Activated CD4-positive, alpha-beta T cell treated with anti-CD3 and anti-CD28 coated beads, Interleukin-2, amount 50 U/mL, for 16 hours (primary cell): ENCODE data around the gene DIPK2A.

ENCODE experiments used
- DNase-seq: peaks from one replicate; pipeline ENCODE4 v3.0.0-alpha.2; 2020

The DIPK2A gene, protein sequence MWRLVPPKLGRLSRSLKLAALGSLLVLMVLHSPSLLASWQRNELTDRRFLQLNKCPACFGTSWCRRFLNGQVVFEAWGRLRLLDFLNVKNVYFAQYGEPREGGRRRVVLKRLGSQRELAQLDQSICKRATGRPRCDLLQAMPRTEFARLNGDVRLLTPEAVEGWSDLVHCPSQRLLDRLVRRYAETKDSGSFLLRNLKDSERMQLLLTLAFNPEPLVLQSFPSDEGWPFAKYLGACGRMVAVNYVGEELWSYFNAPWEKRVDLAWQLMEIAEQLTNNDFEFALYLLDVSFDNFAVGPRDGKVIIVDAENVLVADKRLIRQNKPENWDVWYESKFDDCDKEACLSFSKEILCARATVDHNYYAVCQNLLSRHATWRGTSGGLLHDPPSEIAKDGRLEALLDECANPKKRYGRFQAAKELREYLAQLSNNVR

DNA sequence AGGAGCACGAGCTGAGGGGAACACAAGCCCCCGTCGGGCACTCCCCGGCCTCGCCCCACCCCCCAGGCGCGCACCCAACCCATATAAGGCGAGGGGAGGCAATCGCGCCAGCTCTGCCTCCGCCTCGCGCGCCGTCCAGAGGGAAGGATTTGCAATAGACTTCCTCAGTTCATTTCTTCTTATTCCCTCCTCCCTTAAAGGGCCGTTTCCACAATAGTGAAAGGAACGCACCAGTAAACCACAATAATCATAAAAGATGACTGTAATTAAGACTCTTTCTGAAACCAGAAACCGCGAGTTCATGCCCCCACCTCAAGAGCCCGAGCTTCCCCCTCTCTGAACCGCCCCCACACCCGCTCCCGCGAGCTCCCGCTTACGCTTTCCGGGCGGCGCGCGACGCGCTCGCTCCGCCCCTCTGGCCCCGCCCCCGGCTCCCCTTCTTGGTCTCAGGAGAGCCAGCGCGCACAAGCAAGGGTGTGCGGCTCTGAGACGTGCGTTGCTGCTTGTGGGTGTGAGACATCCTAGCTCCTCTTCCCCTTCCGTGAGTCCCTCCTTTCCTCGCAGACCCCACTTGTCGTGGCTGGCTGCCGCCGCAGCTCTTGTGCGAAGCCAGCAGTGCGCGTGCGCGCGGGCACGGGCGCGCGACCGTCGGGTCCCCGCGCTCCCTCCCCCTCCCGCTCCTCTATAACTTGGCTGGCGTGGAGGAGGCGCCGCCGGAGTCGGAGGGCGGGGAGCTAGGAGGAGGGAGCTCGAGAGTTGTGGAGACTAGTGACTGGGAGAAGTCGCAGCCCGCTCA, at the start of gene DIPK2A:
Gene DIPK2A, plus strand, starts transcription at position 465 of the 796 bp plus-strand sequence. CDS start 510 bp downstream, outside the sequence.
- peak; percentile 95 for DNase-seq

DNA sequence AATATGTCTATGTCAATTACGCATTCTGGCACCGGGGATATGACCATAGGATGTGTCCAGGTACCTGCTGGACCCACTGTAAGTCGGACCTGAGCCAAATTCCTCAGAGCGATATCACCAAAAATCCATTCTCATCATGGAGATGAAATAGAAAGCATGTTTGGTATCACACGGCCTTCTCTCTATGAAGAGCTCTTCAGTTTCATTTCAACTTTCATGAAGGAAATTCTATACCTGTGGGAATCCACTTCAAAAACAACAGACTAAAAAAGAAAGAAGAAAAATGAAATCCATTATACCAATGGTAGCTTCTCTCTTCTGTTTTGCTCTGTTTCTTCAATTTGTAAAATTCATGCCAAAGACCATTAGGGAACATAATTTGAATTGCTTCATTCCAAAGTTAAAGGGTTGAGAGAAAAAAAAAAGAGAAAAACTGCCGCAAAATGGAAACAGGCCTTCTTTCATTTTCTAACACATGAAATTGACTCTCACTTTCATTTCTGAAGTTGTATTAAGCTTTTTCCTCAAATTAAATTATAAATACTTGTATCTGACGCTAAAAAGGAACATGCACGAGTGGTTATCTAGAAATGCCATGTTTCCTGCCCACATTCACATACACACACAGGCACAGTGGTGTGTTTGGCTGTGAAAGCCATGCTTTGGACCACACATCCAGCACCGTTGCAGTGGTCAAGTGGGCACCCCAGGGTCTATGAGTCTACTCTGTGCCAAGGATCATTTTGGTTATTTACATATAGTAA, 46.9 kb upstream of the DIPK2A start:
- DNase-seq, result no peak

DNA sequence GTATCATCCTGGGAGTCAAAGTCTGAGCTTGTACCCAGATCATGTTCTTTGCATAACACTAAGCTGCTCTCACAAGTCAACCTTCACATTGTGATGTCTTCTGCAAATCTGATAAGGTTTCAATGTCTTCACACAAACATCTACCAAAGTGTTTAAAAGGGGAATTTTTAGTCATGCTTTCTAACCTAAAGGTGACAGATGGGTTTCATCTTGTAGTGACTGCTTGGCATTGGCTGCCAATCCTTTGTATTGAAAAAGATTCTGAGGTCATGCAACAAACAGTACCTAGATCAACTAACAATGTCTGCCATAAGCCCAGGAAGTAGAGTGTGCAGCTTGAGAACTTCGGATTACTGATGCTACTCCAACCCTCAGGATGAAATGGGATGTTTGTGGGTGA, 43.6 kb upstream of the DIPK2A start:
- DNase-seq, result no peak

DNA sequence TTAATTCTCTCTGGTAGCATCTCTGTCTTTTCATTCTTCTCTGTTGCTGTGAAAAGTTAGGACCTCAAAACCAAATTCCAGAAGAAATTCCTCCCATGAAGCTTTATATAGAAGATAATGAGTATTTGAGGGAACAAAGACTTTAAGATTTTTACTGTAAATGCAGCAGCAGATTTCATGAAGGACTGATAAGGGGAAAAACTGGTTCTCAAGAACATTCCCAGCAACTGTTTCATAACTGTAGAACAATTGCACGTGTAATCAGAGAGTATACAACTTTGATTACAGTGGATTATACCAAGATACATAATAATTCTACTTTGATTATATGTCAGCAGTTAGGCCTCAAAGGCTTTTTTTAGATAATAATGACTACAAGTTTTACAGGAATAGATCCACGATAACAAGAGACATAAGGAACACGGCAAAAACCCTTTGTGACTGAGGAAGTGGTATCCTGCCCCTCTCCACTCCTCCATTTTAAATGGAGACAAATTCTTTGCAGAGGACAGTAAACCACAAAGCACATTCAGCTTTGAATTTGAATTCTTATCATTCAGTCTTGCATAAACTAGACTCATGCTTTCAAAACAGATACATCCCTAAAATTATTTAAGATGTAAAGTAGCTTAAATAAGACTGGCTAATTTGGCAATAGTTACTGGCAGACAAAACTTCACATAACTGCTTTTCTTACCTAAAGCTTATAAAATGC, 42.9 kb upstream of the DIPK2A start:
- DNase-seq, result no peak

DNA sequence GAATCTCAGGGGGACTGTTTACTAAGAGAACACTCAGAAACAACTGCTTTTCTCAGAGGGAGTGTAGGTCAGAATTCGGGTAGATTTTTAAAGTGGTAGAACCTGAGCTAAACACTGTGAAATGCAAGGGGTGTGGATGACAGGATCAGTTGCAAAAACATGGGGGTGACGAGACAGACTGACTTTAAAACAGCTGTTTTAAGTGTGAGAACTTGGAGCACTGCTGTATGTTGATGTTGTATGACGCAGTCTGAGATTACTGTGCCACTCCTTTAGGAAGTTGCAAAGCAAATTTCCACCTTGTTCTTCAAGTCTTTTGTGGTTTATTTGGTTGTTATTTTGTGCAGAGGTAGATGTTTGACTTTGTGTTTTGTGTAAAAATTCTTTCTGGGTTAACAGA, 36.8 kb upstream of the DIPK2A start:
- DNase-seq, result no peak

DNA sequence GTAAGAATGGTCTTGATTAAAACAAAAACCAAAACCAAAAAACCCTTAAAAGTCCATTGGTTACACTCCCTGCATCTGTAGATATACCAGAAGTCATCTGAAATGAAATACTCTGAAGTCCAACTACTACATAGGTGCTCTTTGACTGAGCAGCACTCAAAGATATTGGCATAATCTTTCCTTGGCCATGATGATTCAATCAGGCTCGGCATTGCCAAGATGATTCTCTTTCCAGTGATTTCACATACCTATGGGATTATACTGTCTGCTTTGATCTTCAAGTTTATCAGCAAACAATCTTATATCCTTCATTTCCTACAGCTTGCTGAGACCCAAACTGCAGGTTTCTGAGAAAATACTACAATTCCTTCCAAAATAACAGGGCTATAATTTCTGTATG, 35.9 kb upstream of the DIPK2A start:
- no peak for DNase-seq

DNA sequence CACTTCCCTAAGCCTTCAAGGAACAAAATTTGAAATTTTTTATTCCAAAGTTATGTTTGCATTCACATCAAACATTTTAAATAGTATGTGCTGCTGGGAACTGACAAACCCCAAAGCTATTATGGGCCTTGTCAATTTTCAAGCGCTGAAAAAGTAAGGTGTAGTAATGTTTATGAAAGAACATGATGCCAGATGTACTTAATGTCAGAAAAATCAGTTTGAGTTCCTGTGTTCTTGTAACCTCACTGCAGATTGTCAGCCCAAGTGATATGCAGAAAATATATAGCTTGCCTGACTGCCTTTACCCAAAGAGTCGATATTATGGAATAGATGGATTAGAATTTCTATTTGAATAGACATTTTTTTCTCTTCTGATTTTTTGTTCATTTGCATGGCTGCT, 20.8 kb upstream of the DIPK2A start:
- no peak for DNase-seq

DNA sequence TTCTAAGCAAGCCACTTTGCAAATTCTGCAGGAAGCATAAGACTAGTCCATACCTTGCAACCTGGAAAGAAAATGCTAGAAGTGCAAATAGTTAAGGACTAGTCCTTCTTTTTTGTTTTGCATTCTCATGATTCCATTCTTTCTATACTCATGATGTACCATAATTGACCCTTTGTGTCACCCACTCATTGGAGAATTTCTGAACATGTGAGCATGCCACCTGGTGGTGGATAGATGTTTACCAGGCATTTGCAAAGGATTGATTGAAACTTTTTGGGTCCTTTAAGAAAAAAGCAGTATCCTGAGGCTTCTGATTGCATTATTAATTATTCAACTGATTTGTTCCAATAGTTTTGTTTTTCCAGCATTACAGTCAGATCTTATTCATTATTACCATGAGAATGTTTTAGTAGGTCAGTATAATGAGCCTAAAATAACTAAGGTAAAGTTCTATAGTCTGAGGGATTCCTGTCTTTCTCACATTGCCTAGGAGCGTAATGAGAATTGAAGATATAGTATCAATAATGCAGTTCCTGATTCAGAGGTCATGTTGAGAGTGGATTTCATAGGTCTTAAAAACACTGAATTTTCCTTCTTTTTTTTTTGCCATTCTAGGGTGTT, 20.2 kb upstream of the DIPK2A start:
- peak; percentile 34 for DNase-seq

DNA sequence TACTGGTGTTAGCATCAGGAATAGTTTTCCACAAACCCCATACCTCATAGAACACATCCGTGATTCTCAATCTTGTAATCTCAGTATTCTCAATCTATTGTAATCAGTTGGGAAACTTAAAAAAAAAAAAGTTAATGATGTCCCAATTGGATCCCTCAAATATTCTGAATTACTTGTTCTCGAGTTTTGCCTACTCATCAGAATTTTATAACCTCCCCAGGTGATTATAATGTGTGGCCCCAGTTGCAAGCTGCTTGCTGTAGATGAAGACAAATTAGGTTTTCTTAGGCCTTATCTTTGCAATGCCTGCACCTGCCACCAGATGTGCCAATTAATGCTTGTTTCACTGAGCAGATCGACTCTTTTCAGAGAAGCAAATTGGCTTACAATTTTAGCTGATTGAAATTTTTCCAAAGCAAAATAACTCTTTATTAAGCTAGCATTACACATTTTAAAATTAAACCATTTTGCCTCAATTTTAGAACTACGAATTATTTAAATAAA, 19.0 kb upstream of the DIPK2A start:
- no peak for DNase-seq

DNA sequence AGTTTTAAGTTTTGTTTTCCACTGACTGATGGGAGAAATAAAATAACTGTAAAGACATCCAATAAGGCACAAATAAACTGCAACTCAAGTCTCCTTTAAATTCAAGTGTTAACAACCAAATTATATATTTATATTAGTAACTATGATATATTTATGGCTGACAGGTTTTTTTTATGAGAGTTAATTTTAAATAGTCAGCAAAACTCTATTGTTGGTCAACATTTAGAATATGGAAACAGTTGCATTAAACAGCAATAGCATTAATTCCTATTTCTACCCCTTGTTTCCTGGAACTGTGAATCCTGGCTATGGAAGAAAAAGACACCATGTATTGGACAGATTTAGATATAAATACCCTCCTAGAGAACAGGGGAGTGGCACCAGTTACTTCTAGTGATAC, 16.5 kb upstream of the DIPK2A start:
- DNase-seq, result no peak

DNA sequence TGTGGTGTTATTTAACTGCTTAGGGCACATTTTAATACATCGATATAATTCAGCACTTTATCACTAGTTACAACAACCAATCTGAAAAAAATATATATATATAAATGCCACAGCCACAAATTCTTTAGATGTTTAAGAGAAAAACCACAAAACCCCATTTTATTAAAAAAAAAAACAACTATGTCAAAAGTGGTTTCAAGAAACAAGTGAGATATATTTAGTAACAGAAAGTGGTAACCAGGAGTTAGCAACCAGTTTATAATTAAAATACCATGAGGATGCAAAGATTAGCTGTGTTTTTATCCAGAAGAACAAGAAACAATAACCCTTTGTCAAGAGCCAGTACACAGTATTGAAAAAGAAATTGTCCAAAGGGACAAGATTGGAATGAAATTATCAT, 14.8 kb upstream of the DIPK2A start:
- DNase-seq, result no peak

DNA sequence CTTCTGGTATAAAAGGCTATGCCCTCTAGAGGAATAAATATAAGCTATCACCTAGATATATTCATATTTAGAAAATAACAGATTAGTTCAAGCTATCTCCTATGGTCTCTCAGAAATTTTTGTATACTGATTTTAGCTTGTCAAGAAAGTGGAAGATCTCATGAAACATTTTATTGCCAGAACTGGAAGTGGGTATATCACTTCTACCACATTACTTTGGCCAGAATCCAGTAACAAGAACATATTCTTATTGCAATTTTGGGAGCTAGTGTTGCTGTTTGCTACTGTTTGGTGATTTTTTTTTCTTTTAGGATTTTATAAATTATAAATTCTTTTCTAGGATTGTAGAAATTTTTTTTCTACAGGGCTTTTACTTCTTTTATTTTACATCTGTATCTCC, 14.2 kb upstream of the DIPK2A start:
- DNase-seq, result no peak

DNA sequence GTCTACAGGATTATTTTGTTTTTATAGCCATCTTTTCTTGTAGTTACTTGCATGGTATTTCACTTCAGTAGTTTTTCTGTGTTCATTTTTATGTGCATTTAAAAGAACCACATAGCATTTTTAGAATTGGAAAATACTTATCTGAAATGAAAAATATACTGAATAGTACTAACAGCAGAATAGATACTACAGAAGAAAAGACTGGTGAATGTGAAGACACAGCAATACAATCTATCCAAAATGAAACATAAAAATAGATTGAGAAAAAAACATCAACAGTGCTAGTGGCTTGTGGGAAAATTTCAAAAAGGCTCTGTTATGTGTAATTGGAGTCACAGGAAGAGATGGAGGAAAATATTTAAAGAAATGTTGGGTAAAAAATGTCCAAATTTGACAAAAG, 12.7 kb upstream of the DIPK2A start:
- DNase-seq, result no peak

DNA sequence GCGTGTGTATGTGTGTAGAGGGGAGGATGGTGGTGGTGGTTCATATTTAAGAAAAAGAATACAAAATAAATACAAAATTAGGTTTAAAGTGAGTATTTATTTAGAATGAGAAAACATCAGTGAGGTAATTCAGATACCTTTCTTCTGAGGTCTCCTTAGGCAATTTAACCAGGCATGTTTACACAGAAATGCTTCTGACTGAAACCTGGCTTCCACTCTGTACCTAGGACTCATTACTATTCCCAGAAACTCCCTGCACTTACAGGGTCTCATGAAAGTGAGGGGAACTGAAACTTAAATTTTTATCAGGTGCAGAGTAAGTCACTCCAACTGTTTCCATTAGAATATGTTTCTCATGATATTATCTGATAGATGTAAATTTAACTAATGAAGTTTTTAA, 10.3 kb upstream of the DIPK2A start:
- no peak for DNase-seq

DNA sequence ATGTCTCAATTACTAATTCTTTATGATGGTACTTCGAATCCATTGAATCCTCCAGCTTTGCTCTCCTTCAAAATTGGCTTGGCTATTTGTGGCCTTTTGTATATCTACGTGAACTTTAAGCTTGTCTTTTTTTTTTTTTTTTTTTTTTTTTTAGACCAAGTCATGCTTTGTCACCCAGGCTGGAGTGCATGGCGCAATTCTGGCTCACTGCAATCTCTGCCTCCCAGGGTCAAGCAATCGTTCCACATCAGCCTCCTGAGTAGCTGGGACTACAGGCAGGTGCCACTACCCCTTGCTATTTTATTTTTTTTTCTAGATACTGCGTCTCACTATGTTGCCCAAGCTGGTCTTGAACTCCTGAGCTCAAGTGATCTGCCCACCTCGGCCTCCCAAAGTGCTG, 7.7 kb upstream of the DIPK2A start:
- no peak for DNase-seq

DNA sequence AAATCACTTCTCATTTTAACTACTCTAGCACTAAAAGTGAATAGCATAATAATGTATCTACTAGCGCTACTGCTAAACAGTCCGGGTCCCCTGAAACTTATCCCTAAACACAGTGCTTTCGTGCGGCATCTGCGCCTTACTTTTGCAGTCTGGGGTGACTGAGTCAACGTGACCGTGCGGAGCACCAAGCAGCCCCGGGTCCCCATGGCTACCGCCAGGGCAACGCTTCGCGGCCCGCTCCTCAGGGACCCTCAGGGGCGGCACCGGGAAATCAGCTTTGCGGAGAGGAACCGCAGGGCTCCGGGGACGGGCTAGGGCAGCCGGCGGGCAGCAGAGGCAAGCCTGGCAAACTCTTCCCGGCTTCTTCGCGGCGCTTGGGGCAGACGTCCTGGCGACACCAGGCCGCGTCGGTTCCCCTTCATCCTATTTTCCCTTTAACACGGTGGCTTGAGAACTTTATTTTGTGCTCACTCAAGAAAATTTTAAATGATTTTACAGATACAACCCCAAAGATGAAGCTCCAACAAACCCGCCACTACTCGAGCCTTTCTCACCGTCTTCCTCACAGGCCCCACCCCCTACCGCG, 757 bp upstream of the DIPK2A start:
- DNase-seq, result peak; percentile 47

DNA sequence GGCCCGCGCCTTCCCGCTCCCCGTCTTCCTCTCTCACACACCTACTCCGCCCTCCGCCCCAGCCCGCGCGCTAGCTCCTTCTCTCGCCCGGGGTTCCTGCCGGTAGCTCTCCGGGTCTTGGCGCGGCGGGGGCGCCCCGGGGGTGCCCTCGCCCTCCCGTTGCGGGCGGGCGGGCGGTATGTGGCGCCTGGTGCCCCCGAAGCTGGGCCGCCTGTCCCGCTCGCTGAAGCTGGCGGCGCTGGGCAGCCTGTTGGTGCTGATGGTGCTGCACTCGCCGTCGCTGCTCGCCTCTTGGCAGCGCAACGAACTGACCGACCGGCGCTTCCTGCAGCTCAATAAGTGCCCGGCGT, 507 bp downstream of the DIPK2A start:
- no peak for DNase-seq

DNA sequence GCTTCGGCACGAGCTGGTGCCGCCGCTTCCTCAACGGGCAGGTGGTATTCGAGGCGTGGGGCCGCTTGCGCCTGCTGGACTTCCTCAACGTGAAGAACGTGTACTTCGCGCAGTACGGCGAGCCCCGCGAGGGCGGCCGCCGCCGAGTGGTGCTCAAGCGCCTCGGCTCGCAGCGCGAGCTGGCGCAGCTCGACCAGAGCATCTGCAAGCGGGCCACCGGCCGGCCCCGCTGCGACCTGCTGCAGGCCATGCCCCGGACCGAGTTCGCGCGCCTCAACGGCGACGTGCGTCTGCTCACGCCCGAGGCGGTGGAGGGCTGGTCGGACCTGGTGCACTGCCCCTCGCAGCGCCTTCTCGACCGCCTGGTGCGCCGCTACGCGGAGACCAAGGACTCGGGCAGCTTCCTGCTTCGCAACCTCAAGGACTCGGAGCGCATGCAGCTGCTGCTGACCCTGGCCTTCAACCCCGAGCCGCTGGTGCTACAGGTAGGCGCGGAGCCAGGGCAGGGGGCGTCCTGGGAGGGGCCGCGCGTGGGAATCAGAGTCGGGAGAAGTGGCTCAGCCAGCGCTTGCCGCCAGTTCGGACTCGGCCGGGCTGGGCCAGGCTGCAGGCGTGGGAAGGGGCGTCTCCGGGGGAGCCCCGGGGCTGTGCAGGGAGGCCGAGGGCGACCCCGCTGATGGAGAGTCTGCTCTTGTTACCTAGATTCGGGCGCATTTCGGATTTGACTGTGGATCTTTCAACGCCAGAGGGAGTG, 1.1 kb downstream of the DIPK2A start:
- peak; percentile 63 for DNase-seq

DNA sequence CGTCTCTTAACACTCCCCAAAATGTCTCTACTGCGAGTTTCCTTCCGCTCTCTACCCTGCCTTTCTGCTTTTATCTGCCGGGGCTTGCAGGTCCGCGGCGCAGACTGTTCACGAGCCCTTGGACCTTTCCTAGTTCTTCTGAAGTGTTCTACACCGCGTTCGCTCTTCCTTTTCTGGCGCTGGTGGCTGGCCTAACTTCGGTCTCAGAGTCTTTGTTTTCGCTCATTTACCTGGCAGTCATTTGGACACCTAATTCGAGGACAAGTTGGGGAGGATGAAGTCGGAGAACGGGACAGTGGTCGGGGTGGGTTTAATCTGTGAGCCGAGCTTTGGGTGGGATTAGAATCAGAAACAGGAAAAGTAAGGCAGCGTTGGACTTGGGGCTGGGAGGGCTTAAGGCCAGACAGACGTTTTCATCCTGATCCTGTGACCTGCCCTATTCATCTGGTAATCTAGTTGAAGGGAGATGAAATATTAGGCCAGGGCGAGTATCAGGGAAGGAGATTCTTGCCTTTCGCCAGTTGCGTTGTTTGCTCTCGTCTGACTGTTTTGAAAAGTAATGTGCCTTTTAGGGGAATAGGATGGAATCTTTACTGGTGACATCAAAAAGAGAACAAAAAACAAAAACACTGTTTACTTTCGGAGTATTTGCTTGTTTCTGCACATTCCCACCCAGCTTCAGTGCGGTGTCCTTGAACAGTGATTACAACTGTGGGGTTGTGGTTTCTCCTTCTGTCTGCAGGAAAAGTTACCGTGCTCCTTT, 1.8 kb downstream of the DIPK2A start:
- peak; percentile 82 for DNase-seq
